Measurements from ENCODE around the gene NFIX.

The NFIX gene

DNA sequence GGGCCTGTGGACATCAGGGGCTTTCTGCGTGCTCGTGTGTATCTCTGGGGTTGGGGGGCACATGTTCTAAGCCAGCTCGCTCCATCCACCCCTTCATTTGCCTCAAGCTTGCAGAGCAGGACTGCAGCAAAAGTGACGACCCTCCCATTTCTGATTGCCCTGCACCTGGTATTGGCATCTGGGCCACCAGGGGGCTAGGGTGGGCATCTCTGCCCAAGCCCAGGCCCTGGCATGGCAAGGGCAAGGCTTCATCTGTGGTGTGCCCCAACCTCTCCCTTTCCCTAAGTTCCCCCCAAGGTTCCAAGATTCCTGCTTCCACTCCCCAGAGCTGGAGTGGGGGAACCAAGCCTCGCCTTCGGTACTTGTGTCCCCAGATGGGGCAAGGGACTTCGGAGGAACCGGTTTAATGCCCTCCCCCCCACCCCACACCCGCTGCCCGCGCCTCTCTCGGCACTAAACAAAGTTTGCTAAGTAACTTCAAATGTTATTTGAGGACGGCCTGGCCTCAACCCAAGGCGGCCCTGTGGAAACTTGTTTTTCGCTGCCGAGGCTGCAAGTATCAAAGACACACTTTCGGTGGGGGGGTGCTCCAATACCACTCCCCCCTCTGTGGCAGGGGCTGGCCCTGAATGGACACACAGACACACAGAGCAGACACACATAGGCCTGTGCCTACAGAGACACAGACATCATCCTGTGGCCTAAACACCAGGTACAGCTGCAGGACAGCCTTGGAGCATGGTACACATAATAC is 12.2 kb downstream of the NFIX start:
- DNase-seq (ENCODE audit: low read depth, low spot score) = no peak

DNA sequence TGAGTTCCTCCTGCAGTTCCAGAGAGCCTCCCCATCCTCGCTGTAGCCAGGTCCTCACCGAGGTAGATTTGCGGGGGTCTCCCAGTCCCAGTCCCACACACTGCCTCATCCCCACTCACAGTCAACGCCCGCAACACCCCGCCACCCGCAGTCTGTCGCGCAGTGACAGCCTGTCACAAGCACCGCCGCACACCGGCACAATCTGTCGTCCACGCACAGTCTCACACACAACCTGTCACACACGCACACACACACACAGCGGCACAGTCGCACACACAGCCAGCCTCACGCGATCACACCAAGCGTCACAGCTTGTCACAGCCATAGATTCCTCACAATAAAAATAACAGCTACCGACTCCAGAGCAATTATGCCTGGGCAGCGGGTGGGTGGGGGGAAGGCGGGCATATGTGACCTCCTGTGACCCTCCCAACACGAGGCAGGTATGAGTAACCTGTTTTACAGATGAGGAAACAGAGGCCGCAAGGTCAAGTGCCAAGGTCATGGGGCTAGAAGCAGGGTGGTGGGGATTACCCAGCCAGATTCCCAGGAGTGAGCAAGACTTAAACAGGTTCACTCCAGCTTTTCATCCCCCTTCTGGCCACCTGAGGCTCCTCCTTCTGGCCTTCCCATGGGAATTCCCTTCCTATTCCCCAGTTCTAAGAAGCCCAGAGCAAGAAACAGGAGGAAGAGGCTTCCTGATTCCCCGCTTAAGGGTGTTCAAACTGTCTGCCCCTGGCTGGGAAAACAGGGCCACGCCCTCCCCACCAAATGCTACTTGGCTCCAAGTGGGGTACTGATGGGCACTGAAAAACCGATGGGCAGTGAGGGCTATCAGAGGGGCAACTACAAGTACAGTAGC is 13.9 kb downstream of the NFIX start:
- no peak for DNase-seq (ENCODE audit: low read depth, low spot score)

DNA sequence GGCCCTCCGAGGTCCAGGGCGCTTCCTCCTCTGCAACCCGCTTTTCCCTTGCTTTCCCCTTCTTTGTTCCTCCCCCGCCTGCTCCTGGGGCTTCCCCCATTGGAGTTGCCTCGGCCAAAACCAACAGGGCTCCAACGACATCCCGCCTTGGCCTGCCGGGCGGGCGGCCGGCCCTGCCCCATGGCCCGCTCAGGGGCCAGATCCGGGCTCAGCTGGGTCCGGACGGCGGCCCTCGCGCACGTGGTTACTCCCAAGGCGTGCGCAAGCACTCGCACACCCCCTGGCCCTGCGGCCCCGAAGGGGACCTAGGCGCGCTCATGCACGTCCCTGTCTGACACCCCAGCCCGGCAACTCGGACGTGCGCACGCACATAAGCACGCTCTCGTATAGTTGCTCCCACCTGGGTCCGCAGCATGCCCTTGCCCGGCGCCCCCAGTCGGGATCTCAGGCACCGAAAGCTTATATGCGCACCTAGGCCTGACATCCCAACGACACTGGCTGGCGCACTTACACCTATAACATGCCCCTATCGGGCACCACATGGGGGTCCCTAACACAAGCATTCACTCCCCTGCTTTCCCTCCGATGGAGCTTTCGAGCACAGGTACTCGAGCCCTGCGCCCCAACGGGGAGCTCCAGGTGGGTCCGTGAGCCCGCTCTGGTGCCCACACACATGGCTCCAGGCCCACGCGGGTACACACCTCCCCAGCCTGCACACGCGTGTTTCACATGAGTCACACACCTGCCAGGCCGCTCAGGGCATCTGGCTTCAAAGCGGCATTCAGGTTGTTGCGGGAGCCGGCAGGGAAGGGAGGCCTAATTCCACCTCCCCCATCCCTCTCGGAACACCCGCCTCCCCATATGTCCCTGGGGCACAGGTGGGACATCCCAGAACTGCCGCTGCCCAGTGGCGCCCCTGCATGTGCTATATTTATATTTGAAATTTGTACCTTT is 15.0 kb downstream of the NFIX start:
- DNase-seq (ENCODE audit: low read depth, low spot score) = no peak

DNA sequence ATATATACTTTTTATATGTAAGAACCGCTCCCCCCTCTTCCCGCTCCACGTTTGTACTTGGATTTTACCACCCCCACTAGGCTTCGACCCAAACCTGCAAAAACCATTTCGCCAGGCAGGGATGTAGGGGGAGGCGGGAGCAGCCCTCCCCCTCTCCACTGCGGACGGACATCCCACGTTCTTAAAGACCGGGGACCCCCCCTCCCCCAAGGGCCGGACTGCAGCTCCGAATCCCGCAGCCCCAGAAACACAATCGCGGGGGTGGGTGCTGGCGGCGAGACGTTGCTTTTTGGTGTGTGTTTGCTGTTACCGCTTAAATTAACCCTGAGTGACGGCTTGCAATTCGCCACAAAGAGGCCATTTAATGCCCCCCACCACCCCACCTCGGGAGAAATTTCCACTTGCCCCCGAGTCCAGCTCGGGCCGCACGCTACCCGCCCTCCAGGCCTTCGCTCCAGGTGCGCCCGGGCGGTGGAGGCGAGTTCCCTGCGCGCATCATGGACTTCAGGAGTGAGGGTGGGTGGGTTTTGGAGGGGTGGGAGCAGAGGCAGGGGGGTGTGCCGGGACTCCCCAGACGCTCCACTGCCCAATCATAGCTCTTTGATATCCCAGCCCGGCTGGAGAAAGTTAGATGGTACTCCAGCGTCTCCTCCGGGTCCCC is 15.8 kb downstream of the NFIX start:
- no peak for DNase-seq (ENCODE audit: low read depth, low spot score)

DNA sequence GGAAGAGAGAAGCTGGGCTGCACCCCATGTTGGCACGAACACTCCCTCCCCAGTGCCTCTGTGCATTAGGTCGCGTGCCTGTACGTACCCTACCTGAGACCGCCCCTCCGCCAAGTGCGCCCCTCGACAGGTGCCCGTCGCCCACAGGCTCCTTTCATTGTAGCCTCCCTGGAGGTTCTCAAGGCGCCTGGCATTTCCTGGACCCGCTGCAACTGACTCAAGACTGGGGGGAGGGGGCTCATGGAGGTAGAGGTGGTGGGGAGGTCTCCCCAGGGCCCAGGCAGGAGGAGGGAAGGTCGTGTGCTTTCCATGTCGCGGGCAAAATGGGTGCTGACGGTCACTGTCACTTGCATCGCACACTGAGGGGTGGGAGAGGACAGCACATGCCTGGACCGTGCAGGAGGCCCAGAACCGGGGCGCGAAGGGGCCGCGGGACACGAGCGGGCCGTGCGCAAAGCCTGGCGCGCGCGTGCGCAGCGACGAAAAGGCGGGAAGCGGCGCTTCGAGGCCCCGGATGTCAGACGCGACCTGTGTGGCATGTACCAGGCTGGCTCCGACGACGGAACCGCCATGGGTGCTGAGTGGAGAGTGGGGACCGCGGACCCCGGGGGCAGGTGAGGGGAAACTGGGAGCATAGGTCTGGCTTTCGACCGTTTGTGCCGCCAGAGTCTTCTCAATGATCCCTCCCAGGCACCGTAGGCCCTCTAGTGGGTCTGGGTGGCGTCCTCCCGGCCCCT is 16.5 kb downstream of the NFIX start:
- DNase-seq (ENCODE audit: low read depth, low spot score) = no peak

DNA sequence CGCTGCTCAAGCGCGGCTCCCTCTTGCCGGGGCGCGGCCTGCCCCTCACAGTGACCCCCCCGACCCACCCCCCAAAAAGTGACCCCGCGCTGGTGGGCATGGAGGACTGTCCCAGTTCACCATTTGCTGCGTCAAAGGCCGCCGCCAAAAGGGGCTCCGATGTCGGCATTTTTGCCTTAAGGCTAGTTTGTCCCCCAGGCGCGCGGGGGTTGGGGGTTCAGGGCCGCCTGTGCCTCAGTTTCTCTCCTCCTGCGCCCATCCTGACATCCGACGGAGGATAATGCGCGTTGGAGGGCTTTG is 17.1 kb downstream of the NFIX start:
- no peak for DNase-seq (ENCODE audit: low read depth, low spot score)

DNA sequence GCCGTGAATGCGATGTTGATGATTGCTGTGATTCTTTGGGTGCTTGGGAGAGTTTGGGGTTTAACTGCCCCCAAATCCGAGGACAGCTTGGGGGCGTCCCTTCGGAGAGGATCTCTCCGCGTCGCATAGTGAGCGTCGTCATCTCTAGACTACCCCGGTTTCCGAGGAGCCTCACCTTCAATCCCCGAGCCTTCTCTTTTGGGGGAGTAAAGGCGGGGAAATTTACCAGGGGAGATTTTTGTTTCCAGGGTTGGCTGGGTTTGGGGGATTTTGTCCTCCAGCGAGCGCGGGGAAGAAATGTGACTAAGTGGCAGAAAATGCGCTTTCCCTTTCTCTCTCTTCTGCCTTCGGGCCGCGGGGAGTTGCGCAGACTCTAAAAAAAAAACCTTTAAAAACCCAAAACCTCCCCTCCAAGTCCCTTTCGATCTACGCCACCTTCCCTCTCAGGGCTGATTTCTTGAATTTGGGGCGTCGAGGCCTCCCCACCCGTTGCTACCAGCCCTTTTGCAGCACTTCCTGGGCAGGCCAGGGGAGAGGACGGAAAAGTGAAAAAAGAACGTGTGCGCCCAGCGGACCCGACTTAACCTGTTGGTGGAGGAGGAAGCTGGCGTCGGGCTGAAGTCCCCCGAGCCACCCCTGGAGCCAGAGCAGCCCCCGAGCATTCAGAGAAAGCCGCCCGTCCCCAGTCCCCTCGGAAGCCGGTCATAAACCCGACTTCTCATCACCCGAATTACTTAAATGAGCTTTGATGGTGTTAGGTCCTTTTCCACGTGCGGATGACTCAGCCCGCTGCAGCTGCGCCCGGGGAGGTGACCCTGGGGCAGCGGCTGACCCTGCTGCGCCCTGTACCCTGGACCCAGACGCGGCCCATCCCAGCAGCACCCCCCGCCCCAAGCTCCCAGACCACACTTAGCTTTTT is 17.7 kb downstream of the NFIX start:
- no peak for DNase-seq (ENCODE audit: low read depth, low spot score)

DNA sequence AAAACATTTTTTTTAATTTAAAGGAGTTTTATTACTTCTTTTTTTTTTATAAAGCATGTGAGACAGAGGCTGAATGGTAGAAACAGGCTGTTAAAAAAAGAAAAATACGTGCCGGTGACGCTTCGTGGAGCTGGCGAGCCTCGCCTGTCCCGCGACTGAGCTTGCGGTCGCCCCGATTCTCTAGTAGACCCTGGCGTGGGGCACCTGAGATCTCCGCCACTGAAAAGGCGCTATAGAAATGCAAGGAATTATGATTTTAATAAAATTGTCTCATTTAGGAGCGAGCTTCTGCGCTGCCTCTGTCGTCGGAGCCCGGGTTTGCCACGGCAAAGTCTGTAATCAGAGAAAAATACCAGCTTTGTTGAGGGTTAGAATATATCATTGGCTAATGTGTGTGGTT is 18.4 kb downstream of the NFIX start:
- DNase-seq (ENCODE audit: low read depth, low spot score) = no peak

DNA sequence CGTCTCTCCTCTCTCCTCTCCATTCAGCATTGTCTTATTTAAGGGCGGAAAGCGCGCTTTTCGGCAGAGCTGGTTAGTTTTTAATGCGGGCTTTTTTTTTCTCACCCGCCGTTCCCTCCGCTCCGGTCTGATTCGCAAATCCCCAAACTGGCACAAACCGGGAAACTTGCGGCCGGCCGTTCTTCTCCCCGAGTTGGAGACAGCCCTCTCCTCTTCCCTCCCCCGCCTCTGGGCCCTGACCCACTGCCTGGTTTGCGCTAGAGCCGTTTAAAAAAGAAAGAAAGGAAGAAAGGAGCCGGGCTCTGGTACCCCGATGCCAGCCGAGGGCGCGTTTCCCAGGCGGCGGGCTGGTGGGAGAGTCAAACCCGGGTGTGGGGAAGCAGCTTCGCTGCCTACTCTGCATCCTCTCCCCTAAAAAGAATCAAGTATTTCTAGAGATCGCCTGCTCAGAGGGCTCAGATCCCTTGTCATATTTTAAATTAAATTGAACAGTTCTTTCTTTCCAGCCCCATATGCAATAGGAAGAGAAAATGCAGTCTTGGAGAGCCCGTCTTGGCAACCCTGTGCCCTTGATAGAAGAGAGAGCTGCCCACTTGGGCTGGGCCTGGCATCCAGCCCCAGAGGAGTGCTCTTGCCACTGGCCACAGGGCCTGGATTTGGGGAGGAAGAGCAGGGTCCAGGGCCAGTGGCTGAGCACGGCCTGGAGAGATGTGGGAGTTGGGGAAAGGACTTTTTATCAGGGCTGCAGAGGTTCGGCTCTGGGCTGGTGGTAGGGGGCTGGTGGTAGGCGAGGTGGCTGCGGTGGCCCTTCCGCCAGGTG is 19.0 kb downstream of the NFIX start:
- DNase-seq (ENCODE audit: low read depth, low spot score) = no peak

DNA sequence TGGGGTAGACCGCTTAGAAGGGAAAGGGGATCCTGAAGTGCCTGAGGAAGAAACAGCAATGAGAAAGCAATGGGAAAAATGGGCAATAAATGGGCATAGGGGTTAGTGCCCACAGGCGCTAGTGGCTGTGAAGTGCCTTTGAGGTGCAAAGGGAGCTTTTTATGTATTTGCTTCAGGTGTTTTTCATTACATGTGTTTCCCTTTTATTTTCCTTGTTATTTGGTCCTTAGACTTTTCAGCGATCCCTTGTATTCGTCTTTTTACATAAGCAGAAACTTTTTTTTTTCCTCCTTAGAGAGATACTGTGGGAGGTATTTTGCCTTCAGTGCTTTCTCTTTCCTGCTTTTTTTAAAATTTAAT is 19.6 kb downstream of the NFIX start:
- no peak for DNase-seq (ENCODE audit: low read depth, low spot score)

DNA sequence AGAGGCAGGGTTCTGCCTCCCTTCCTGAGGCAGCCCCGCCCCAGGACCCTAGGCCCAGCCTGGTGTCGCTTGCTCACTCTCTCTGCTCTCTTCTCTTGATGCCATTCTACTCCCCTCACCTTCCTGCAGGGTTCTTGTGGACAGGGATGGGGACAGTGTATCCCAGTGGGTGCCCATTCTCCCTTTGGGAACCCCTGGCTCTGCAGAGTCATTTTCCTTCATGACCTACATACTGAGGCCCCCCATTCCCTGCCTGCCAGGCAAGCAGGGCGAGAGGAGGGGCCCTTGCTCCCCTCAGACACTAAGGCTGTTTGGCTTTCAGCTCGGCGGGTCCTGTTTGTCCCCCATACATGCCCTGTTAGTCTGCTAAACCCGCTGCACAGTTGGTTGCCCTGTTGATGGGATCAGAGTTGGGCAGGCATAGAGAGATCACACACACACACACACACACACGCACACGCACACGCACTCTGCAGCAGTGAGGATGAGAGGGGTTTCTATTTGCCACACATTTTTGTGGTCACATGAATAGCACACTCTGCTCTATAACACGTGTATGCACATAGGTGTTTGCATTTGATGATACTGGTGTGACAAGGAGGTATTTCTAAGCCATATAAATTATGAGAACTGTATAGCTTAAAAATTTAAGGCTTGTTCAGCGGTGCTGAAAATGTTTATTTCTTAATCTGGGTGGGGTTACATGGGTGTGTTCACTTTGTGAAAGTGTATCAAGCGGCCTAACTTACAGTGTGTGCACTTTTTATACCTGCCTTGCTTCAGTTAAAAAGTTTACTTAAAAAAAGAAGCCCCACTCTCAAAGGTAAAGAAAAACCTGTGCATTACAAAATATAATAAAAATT is 20.3 kb downstream of the NFIX start:
- DNase-seq (ENCODE audit: low read depth, low spot score) = no peak

DNA sequence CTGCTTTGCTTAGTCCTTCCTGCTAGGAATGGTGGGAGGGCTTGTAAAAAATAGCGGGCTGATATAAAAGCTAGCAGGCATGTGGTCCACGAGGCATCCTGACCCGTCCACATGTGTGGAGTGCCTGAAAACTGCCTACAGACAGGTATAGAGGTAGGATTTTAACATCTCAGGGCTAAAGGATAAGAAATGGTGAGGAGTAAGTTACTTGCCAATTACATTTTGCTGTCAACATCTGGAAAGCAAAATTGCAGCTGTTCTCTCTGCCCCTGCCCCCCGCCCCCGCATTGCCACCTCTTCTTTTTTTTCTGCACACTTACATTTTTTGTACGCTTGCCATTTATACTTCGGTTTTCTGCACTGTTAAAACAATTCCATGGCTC is 21.0 kb downstream of the NFIX start:
- DNase-seq (ENCODE audit: low read depth, low spot score) = no peak

DNA sequence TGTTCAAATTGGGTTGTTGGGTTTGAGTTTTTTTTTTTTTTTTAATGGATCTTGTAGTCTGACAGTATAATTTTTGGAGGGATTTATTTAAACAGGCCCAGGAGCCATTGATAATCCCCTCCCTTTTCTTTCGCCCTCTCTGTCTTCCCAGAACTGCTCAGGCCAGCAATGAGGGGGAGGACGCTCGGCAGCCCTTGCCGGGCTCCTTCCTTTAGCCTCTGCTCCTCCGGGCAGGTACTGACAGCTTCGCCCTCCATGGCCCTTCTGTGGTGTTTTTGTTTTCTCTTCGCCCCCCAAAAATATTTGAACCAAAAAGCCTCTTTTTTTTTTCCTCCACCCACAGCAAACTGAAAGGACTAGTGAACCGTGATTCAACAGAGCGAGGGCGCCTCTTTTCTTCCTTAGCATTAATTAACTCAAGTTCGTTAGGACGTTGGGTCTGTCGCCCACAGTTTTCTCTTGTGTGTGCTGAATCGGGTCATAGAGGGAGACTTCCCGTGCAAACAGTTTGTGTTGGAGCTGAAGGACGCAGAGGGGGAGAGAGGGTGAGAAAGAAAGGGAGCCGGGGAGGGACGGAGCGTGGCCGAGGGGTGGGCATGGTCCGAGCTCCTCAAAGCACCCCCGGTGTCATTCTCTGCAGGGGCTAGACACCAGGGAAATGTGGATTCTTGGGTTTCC is 21.5 kb downstream of the NFIX start:
- DNase-seq (ENCODE audit: low read depth, low spot score) = no peak

DNA sequence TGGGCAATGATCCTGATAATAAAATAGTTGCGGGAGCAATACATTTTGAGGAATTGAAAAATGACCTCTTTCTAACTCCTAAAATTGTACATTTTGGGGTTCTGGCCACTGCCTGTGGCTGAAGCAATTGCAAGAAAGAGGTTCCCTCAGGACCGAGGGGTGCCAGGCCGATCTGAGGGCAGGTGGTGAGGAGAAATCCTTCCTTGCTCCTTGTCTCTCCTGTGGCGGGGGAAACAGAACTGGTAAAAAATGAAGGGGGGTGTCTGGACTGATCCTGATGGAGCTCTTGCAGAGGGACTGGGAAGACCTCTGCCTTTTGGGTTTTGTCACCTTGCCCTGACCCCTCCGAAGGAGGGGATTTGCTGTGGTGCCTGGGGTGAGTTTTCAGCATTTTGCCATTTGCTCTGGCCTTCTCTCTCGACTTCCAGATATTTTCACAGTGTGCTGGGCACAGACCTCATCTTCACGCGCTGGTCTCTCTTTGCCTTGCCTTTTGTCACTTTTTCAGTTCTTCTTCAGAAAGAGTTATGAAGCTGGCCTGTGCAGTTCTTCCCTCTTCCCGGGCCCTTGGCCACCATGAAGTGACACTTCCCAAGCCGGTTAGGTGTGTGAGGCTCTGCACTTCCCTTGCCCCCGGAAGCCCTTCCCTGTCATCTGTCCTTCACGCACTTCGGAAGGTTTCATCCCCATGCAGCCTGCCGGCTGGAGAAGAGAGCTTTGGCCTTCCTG is 22.2 kb downstream of the NFIX start:
- no peak for DNase-seq (ENCODE audit: low read depth, low spot score)

DNA sequence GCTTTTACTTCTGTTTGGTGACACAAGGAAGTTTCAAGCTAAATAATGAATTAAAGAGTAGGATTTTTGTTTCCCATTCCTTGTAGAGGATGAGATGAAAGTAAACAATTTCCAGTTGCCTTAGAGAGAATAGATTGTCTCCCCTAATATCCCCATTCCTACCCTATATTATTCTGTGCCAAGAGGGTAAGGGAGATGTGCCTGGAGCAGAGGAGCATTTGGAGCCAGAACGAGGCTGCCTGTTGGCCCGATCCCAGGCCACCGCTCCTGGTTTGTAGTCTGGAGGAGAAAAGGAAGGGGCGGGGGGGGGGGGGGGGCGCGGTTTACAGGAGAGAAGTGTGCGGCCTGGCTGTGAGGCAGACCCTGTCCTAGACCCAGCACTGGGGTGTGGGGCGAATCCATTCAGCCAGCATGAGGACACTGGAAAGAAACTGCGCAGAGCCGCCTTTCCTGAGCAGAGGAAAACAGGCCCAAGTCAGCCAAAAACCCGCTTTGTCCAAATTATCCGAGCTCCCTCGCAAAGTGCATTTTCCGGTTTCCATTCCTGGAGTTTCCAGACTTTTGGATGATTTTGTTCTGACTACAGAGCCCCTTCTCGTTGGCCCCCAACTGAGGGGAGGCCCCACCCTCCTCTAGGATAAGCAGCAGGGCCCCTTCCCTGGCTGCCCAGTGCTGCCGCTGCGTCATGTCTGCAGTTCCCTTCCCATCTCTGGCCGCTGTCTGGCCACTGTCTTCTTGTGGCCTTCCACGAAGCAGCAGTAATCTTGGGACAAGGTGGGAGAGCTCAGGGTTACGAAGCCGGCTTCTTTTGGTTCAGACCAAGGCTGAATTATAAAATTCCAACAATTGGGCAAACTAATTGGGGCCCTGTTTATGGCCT is 23.0 kb downstream of the NFIX start:
- DNase-seq (ENCODE audit: low read depth, low spot score) = no peak

DNA sequence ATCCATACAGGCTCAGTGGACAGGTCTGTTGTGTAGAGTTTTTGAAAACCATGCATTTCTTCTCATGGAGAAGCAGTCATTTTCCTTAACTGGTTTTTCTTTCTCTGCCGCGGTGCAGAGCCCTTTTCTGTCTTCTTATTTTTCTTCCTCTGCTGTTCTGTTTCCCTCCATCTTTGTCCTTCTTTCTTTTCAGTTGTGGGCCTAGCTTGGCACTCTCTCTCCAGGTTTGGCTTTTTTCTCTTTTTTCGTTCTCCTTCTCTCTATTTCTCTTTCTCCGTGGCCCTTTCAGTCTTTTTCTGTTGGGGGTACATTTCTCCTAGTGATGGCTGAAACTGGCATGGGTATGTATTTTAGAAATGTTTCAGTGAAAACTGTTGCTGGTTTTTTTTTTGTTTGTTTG is 24.1 kb downstream of the NFIX start:
- no peak for DNase-seq (ENCODE audit: low read depth, low spot score)
